Neural cell (in vitro differentiated cells): Measurements from ENCODE around the gene TRIM45. TPM values are rescaled to one million over a fixed set of nuclear protein-coding genes. Genes with fewer than 3 reads are reported as not detected.

ENCODE experiments used
- H2AFZ ChIP-seq: fragments of 200-600, 300-800 bp; sonication (generic), shearing (Covaris generic); 2 replicates; pipeline ENCODE4 v1.6.0; 2014; ENCODE audit warnings: low read depth, mild to moderate bottlenecking, antibody characterized with exemption, low read length, moderate library complexity
- H3F3A ChIP-seq: fragments of 200-600 bp; shearing (Covaris generic); 2 replicates; pipeline ENCODE4 v1.6.1; 2016; ENCODE audit warnings: mild to moderate bottlenecking, moderate library complexity, mixed read lengths, antibody characterized with exemption, low read length; ENCODE audit not compliant: insufficient read depth, poor library complexity, severe bottlenecking
- H3K27ac ChIP-seq: fragments of 200-600, 300-800 bp; sonication (generic), shearing (Covaris generic); 2 replicates; pipeline ENCODE4 v1.5.1; 2014; ENCODE audit warnings: mild to moderate bottlenecking, low read length, moderate library complexity
- H3K27me3 ChIP-seq: fragments of 300-800, 200-600 bp; sonication (generic), shearing (Covaris generic); 2 replicates; pipeline ENCODE4 v1.6.0; 2014; ENCODE audit warnings: mild to moderate bottlenecking, low read depth, low read length, moderate library complexity; ENCODE audit not compliant: insufficient read depth
- H3K36me3 ChIP-seq: fragments of 300-800, 200-600 bp; sonication (generic), shearing (Covaris generic); 2 replicates; pipeline ENCODE4 v1.5.1; 2014; ENCODE audit warnings: mild to moderate bottlenecking, antibody characterized with exemption, low read length, moderate library complexity; ENCODE audit not compliant: insufficient read depth
- H3K4me2 ChIP-seq: fragments of 300-800, 200-600 bp; sonication (generic), shearing (Covaris generic); 2 replicates; pipeline ENCODE4 v1.6.0; 2014; ENCODE audit warnings: mild to moderate bottlenecking, low read length
- H3K4me3 ChIP-seq: fragments of 300-800, 200-600 bp; sonication (generic), shearing (Covaris generic); 2 replicates; pipeline ENCODE4 v1.5.1; 2014; ENCODE audit warnings: mild to moderate bottlenecking, low read length, moderate library complexity
- H3K79me2 ChIP-seq: fragments of 200-600 bp; shearing (Covaris generic); replicated peaks from 2 replicates; pipeline ENCODE4 v1.6.0; 2014; ENCODE audit warnings: mild to moderate bottlenecking, low read length, moderate library complexity; ENCODE audit not compliant: insufficient read depth
- H3K9ac ChIP-seq: fragments of 300-800, 200-600 bp; sonication (generic), shearing (Covaris generic); 2 replicates; pipeline ENCODE4 v1.6.1; 2016; ENCODE audit warnings: mild to moderate bottlenecking, low read length, mixed read lengths
- H3K9me2 ChIP-seq: fragments of 200-600 bp; shearing (Covaris generic); 2 replicates; pipeline ENCODE4 v1.6.1; 2016; ENCODE audit warnings: mild to moderate bottlenecking, low read length, mixed read lengths; ENCODE audit not compliant: insufficient read depth
- H3K9me3 ChIP-seq: fragments of 200-600, 300-800 bp; sonication (generic), shearing (Covaris generic); 2 replicates; pipeline ENCODE4 v1.6.1; 2016; ENCODE audit warnings: mild to moderate bottlenecking, mixed run types, low read length, moderate library complexity, mixed read lengths
- H4K20me1 ChIP-seq: fragments of 200-600 bp; shearing (Covaris generic); 2 replicates; pipeline ENCODE4 v1.6.1; 2016; ENCODE audit warnings: mild to moderate bottlenecking, mixed run types; ENCODE audit not compliant: insufficient read depth
- CTCF ChIP-seq: fragments of 450-650 bp; IDR thresholded peaks from 2 replicates; pipeline ENCODE4 v1.5.1; 2014; ENCODE audit warnings: antibody characterized with exemption, mild to moderate bottlenecking, moderate library complexity; ENCODE audit not compliant: poor library complexity, severe bottlenecking
- EP300 ChIP-seq: fragments of 450-650 bp; conservative IDR thresholded peaks from 2 replicates; pipeline ENCODE4 v1.6.1; 2014; ENCODE audit warnings: antibody characterized with exemption, mild to moderate bottlenecking, moderate library complexity; ENCODE audit not compliant: poor library complexity, severe bottlenecking
- EZH2 ChIP-seq: fragments of 200-600, 300-800 bp; shearing (Covaris generic), sonication (generic); IDR thresholded peaks from 2 replicates; pipeline ENCODE4 v1.6.1; 2014; ENCODE audit warnings: antibody characterized with exemption, low read length, borderline replicate concordance, mild to moderate bottlenecking; ENCODE audit not compliant: insufficient read depth, poor library complexity, severe bottlenecking
- MXI1 ChIP-seq: fragments of 450-650 bp; conservative IDR thresholded peaks from 2 replicates; pipeline ENCODE4 v1.6.1; 2014; ENCODE audit warnings: antibody characterized with exemption, mild to moderate bottlenecking; ENCODE audit not compliant: poor library complexity, severe bottlenecking
- POLR2AphosphoS5 ChIP-seq: IDR thresholded peaks from 2 replicates; pipeline ENCODE4 v1.6.1; 2012
- RAD21 ChIP-seq: fragments of 450-650 bp; conservative IDR thresholded peaks from 2 replicates; pipeline ENCODE4 v1.6.1; 2014; ENCODE audit warnings: antibody characterized with exemption, mild to moderate bottlenecking, moderate library complexity
- SMC3 ChIP-seq: fragments of 450-650 bp; conservative IDR thresholded peaks from 2 replicates; pipeline ENCODE4 v1.6.1; 2014; ENCODE audit warnings: antibody characterized with exemption, mild to moderate bottlenecking, moderate library complexity; ENCODE audit not compliant: poor library complexity
- TAF1 ChIP-seq: IDR thresholded peaks from 2 replicates; pipeline ENCODE4 v1.6.1; 2012; ENCODE audit warnings: low read depth
- polyA plus RNA-seq: library from polyadenylated mRNA; depleted of rRNA; stranded (reverse); fragments of >200 nt; gene quantifications from 2 replicates; pipeline ENCODE4 v1.2.3, GENCODE V29; 2014
- TF ChIP-seq, protein P1 (sequence below): IDR thresholded peaks from 2 replicates; pipeline ENCODE4 v1.6.1; 2012; ENCODE audit warnings: borderline replicate concordance

Gene TRIM45
- polyA plus RNA-seq, 1 donor from 2014 or later: 4.9 TPM

DNA sequence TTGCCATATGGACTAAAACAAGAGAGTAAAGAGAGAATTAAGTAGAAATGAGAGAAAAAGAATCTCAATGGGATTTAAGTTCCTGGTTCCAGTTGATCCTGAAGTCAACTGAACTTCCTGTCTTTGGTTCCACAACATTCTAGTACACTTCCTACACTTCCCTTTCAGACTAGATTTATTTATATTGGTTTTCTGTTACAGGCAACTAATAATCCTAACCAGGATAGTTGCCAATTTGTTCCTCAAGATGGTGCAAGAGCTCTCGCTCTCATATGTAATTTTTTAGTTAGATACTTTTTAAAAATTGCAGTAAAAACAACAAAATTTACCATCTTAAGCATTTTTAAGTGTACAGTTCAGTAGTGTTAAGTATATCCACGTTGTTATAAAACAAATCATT lies 28.8 kb upstream of the TRIM45 start:
- no peaks in the 10 kb centered on the region for H4K20me1 ChIP-seq
- no peak overlapping the region for H3K27ac ChIP-seq
- no peaks in the 10 kb centered on the region for H3K36me3 ChIP-seq
- no peak overlapping the region for H3K4me2 ChIP-seq
- TF ChIP-seq MXI1 (no peak), POLR2AphosphoS5 (no peak)
- no peaks in the 10 kb centered on the region for H3K79me2 ChIP-seq
- no peaks in the 10 kb centered on the region for H3F3A ChIP-seq
- H3K9ac ChIP-seq: no peak overlapping the region
- H3K27me3 ChIP-seq: no peaks in the 10 kb centered on the region
- no peak overlapping the region for H2AFZ ChIP-seq
- H3K9me2 ChIP-seq: no peaks in the 10 kb centered on the region
- H3K9me3 ChIP-seq: no peaks in the 10 kb centered on the region
- no peak overlapping the region for H3K4me3 ChIP-seq

- H3K27me3 ChIP-seq: no peaks in the 10 kb centered on the region
- H3K9me3 ChIP-seq: no peaks in the 10 kb centered on the region
- TF ChIP-seq TAF1: no peak
- TF ChIP-seq SMC3: no peak
- no peak for TF ChIP-seq POLR2AphosphoS5
- TF ChIP-seq EP300: no peak
- TF ChIP-seq EZH2: no peak
- TF ChIP-seq RAD21: no peak
- TF ChIP-seq, protein P1, sequence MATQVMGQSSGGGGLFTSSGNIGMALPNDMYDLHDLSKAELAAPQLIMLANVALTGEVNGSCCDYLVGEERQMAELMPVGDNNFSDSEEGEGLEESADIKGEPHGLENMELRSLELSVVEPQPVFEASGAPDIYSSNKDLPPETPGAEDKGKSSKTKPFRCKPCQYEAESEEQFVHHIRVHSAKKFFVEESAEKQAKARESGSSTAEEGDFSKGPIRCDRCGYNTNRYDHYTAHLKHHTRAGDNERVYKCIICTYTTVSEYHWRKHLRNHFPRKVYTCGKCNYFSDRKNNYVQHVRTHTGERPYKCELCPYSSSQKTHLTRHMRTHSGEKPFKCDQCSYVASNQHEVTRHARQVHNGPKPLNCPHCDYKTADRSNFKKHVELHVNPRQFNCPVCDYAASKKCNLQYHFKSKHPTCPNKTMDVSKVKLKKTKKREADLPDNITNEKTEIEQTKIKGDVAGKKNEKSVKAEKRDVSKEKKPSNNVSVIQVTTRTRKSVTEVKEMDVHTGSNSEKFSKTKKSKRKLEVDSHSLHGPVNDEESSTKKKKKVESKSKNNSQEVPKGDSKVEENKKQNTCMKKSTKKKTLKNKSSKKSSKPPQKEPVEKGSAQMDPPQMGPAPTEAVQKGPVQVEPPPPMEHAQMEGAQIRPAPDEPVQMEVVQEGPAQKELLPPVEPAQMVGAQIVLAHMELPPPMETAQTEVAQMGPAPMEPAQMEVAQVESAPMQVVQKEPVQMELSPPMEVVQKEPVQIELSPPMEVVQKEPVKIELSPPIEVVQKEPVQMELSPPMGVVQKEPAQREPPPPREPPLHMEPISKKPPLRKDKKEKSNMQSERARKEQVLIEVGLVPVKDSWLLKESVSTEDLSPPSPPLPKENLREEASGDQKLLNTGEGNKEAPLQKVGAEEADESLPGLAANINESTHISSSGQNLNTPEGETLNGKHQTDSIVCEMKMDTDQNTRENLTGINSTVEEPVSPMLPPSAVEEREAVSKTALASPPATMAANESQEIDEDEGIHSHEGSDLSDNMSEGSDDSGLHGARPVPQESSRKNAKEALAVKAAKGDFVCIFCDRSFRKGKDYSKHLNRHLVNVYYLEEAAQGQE: no peak
- TF ChIP-seq CTCF: no peak
- TF ChIP-seq MXI1: no peak
- H2AFZ ChIP-seq: no peak overlapping the region
- H3K4me3 ChIP-seq: no peak overlapping the region
- no peak overlapping the region for H3K9ac ChIP-seq
- H3F3A ChIP-seq: no peaks in the 10 kb centered on the region
- no peaks in the 10 kb centered on the region for H3K79me2 ChIP-seq
- H3K4me2 ChIP-seq: no peak overlapping the region
- H3K36me3 ChIP-seq: no peaks in the 10 kb centered on the region
- H3K27ac ChIP-seq: no peak overlapping the region
- no peaks in the 10 kb centered on the region for H3K9me2 ChIP-seq
- no peaks in the 10 kb centered on the region for H4K20me1 ChIP-seq
These were observed 26.5 kb upstream of the TRIM45 start for GRCh38 chr1:117147856-117148588.
